Endothelial cell of umbilical vein (primary cell): ENCODE results near the gene L3MBTL3. TPM values are rescaled to one million over a fixed set of nuclear protein-coding genes. Genes with fewer than 3 reads are reported as not detected.

Source experiments
- BruUV-seq: library from RNA; stranded (reverse); fragments of 400-500 nt; replicated peaks from 2 replicates; lab custom pipeline; 2021; lab: Mats Ljungman, UMichigan
- CTCF ChIA-PET: fragments of 300-600, 350-600 bp; sonication (Branson Sonifier 250); formaldehyde crosslinking; loops from one replicate; lab custom pipeline; 2021; ENCODE audit warnings: antibody characterized with exemption, inconsistent platforms; lab: Charles Lee
- POLR2A ChIA-PET: fragments of 300-600, 350-600 bp; sonication (Branson Sonifier 250); formaldehyde crosslinking; loops from one replicate; lab custom pipeline; 2021; ENCODE audit warnings: antibody characterized with exemption, inconsistent platforms; lab: Charles Lee
- DNase-seq: peaks from one replicate; pipeline ENCODE4 v3.0.0-alpha.2; 2011; ENCODE audit warnings: low read depth, low spot score
- FAIRE-seq: peaks from 2 replicates; lab custom pipeline; 2011; peaks lifted over from hg19 to GRCh38; lab: Jason Lieb, UNC
- H2AFZ ChIP-seq: 2 replicates; pipeline ENCODE4 v1.6.0; 2012; ENCODE audit warnings: low read depth, low read length, control low read depth, inconsistent platforms
- H3K27ac ChIP-seq: 2 replicates; pipeline ENCODE4 v1.5.1; 2011; ENCODE audit warnings: low read depth, mild to moderate bottlenecking, control low read depth, low read length, moderate library complexity; ENCODE audit not compliant: insufficient read depth
- H3K27me3 ChIP-seq, 2 experiments: 2 replicates each; pipeline versions ENCODE4 v1.6.0 to v1.6.1; 2011; ENCODE audit warnings: low read length in 2 of 2, mixed read lengths in 1 of 2; ENCODE audit not compliant: control insufficient read depth in 2 of 2, insufficient read depth in 2 of 2
- H3K36me3 ChIP-seq, 2 experiments: 2 replicates in 1 of 2; 3 replicates in 1 of 2; pipeline ENCODE4 v1.5.1; 2011; ENCODE audit warnings: low read length in 2 of 2, mild to moderate bottlenecking in 1 of 2, moderate library complexity in 1 of 2; ENCODE audit not compliant: control insufficient read depth in 2 of 2, insufficient read depth in 2 of 2; ENCODE audit errors: extremely low read depth in 1 of 2
- H3K4me1 ChIP-seq: 3 replicates; pipeline ENCODE4 v1.5.1; 2011; ENCODE audit warnings: mild to moderate bottlenecking, low read length; ENCODE audit not compliant: control insufficient read depth, insufficient read depth; ENCODE audit errors: extremely low read depth
- H3K4me2 ChIP-seq: 2 replicates; pipeline ENCODE4 v1.6.1; 2011; ENCODE audit warnings: low read length, control low read depth, mixed read lengths; ENCODE audit not compliant: insufficient read depth
- H3K4me3 ChIP-seq, 3 experiments: fragments of 200-600 bp in 1 of 3; sonication (generic), shearing (Covaris generic) in 1 of 3; replicated peaks in 1 of 3; 2 replicates each; pipeline ENCODE4 v1.5.1; 2011 to 2016; ENCODE audit warnings: control low read depth in 3 of 3, low read length in 3 of 3, mild to moderate bottlenecking in 2 of 3, inconsistent platforms in 1 of 3, low read depth in 1 of 3, moderate library complexity in 1 of 3; ENCODE audit not compliant: insufficient read depth in 1 of 3
- H3K79me2 ChIP-seq: 2 replicates; pipeline ENCODE4 v1.6.0; 2012; ENCODE audit warnings: low read length, inconsistent platforms; ENCODE audit not compliant: control insufficient read depth, insufficient read depth
- H3K9ac ChIP-seq: replicated peaks from 2 replicates; pipeline ENCODE3; 2011; ENCODE audit warnings: low read length, control low read depth; ENCODE audit not compliant: insufficient read depth; ENCODE audit errors: extremely low read depth
- H3K9me1 ChIP-seq: replicated peaks from 3 replicates; pipeline ENCODE4 v1.6.0; 2011; ENCODE audit warnings: mild to moderate bottlenecking, low read length; ENCODE audit not compliant: control insufficient read depth, insufficient read depth; ENCODE audit errors: extremely low read depth
- H3K9me3 ChIP-seq: replicated peaks from 2 replicates; pipeline ENCODE4 v1.5.1; 2012; ENCODE audit warnings: low read length, inconsistent platforms; ENCODE audit not compliant: control insufficient read depth, insufficient read depth
- H4K20me1 ChIP-seq: replicated peaks from 2 replicates; pipeline ENCODE3; 2011; ENCODE audit warnings: mild to moderate bottlenecking, low read length; ENCODE audit not compliant: control insufficient read depth, insufficient read depth; ENCODE audit errors: extremely low read depth
- EZH2 ChIP-seq: IDR thresholded peaks from 2 replicates; pipeline ENCODE4 v1.6.1; 2012; ENCODE audit warnings: borderline replicate concordance, low read depth, mild to moderate bottlenecking, moderate library complexity, low read length, inconsistent platforms; ENCODE audit not compliant: severe bottlenecking
- FOS ChIP-seq: IDR thresholded peaks from 2 replicates; pipeline ENCODE4 v1.6.1; 2011; ENCODE audit warnings: mild to moderate bottlenecking, low read length, moderate library complexity, borderline replicate concordance; ENCODE audit not compliant: insufficient read depth
- GATA2 ChIP-seq: IDR thresholded peaks from 2 replicates; pipeline ENCODE4 v1.7.0; 2011; ENCODE audit warnings: low read depth, mild to moderate bottlenecking, moderate library complexity, mixed read lengths, low read length; ENCODE audit not compliant: insufficient read length, insufficient read depth
- JUN ChIP-seq: IDR thresholded peaks from 2 replicates; pipeline ENCODE4 v1.6.1; 2011; ENCODE audit warnings: borderline replicate concordance, low read depth; ENCODE audit not compliant: insufficient read length, insufficient read depth
- MYC ChIP-seq: IDR thresholded peaks from one replicate; pipeline ENCODE4 v1.6.1; 2011; ENCODE audit warnings: mild to moderate bottlenecking, low read depth, low read length
- POLR2A ChIP-seq: IDR thresholded peaks from 2 replicates; pipeline ENCODE4 v1.6.1; 2012; ENCODE audit warnings: low read depth, mild to moderate bottlenecking, control low read depth, low read length
- POLR2AphosphoS5 ChIP-seq: IDR thresholded peaks from 2 replicates; pipeline ENCODE4 v1.6.1; 2012; ENCODE audit warnings: low read depth, mild to moderate bottlenecking, control low read depth, low read length, moderate library complexity; ENCODE audit not compliant: insufficient read depth
- dilution Hi-C: fragments of 300-500 bp; cut with MboI; formaldehyde crosslinking; loops from one replicate; pipeline ENCODE4 v1.15.0; 2019; ENCODE audit warnings: low sequenced_read_pairs; ENCODE audit not compliant: extremely low pct_ligation_motif_present
- intact Hi-C: fragments of 100-400 bp; cut with micrococcal nuclease; formaldehyde crosslinking; loops from one replicate; pipeline ENCODE4 v1.10.0; 2022
- polyA plus RNA-seq, 4 experiments: library from polyadenylated mRNA; depleted of rRNA in 3 of 4; stranded (reverse) in 3 of 4; unstranded in 1 of 4; fragments of >200 nt; gene quantifications; 2 replicates each; pipeline versions ENCODE4 v1.2.1 to v1.2.3, GENCODE V29; 2011 to 2012; ENCODE audit warnings: missing spikeins in 1 of 4
- total RNA-seq: library from RNA; stranded (reverse); gene quantifications from 2 replicates; pipeline ENCODE4 v1.2.3, GENCODE V29; 2021
- TF ChIP-seq, protein P1 (sequence below), 2 donors: IDR thresholded peaks; 1 replicate in 1 of 2; 2 replicates in 1 of 2; pipeline ENCODE4 v1.5.1; 2011; ENCODE audit warnings: low read length in 2 of 2, mild to moderate bottlenecking in 2 of 2, moderate library complexity in 2 of 2, control low read depth in 1 of 2, inconsistent platforms in 1 of 2, low read depth in 1 of 2; ENCODE audit not compliant: insufficient read depth in 1 of 2; ENCODE audit errors: extremely low read depth in 1 of 2
- TF ChIP-seq, protein P2 (sequence below): IDR thresholded peaks from 2 replicates; pipeline ENCODE4 v1.6.1; 2011; ENCODE audit not compliant: insufficient read depth, insufficient read length

Gene L3MBTL3
- total and polyA plus RNA-seq, 2 donors (not counting 3 experiments of a cell fraction or from before 2014, with no cell fraction given) = 26.5 to 86.1 TPM

DNA sequence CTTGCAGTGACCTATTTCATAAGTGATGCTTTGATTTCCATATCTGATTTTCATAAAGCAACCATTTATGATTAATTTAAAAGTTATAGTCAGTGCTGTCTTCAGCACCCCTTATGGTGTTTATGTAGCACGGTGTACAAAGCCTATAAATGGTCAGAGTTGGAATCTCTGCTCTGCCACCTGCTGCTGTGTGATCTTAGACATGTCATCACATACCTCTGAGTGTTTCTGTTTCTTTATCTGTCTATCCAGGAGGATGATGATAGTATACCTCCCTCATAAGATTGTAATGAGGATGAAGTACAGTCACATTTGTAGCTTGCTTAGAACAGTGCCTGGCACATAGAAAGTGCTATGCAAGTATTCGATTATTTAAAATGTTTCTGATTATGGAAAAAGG is 103.9 kb downstream of the L3MBTL3 start:
- intact Hi-C loops (no loop called here), dilution Hi-C loops (no loop called here)
- POLR2A ChIA-PET = no interaction called here

More for the DNA sequence above, 103.9 kb downstream of the L3MBTL3 start:
- TF ChIP-seq POLR2A (no peak), POLR2AphosphoS5 (no peak), GATA2 (no peak), MYC (no peak), EZH2 (no peak), JUN (no peak), FOS (no peak)
- TF ChIP-seq, protein P1, sequence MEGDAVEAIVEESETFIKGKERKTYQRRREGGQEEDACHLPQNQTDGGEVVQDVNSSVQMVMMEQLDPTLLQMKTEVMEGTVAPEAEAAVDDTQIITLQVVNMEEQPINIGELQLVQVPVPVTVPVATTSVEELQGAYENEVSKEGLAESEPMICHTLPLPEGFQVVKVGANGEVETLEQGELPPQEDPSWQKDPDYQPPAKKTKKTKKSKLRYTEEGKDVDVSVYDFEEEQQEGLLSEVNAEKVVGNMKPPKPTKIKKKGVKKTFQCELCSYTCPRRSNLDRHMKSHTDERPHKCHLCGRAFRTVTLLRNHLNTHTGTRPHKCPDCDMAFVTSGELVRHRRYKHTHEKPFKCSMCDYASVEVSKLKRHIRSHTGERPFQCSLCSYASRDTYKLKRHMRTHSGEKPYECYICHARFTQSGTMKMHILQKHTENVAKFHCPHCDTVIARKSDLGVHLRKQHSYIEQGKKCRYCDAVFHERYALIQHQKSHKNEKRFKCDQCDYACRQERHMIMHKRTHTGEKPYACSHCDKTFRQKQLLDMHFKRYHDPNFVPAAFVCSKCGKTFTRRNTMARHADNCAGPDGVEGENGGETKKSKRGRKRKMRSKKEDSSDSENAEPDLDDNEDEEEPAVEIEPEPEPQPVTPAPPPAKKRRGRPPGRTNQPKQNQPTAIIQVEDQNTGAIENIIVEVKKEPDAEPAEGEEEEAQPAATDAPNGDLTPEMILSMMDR (IDR thresholded peaks at IDR 0.05; ENCODE audit: extremely low read depth in 1 of 2, insufficient read depth in 1 of 2, low read depth in 1 of 2, low read length in 2 of 2) = no peak
- TF ChIP-seq, protein P2, sequence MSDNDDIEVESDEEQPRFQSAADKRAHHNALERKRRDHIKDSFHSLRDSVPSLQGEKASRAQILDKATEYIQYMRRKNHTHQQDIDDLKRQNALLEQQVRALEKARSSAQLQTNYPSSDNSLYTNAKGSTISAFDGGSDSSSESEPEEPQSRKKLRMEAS = no peak
- Histone ChIP-seq H4K20me1 (peaks cover 2% of the 10 kb centered on the region), H3K79me2 (peaks cover 20% of the 10 kb centered on the region), H3K36me3 (peaks cover 2 to 8% of the 10 kb centered on the region in 2 experiments), H3K4me2 (no peak overlapping the region), H2AFZ (no peak overlapping the region), H3K9me1 (no peaks in the 10 kb centered on the region), H3K4me3 (no peak overlapping the region), H3K27ac (no peak overlapping the region), H3K9me3 (no peaks in the 10 kb centered on the region), H3K9ac (no peak overlapping the region), H3K27me3 (no peaks in the 10 kb centered on the region), H3K4me1 (no peaks in the 10 kb centered on the region)
- FAIRE-seq = no peak
- BruUV-seq = no TSS peak
- no peak for DNase-seq
- CTCF ChIA-PET = no interaction called here
